HG03095 (cell line): ENCODE measurements around the gene SLC38A1.
"Not testable (repeated sequence)": the region's sequence is repeated elsewhere in the genome, so short reads cannot be mapped to it uniquely, and the experiment has no call there.

Experiments
- ATAC-seq: cut with Tn5 transposase; IDR thresholded peaks from one replicate; pipeline ENCODE4 v1.9.1; 2021; ENCODE audit warnings: moderate library complexity; ENCODE audit not compliant: unreplicated experiment

The SLC38A1 gene

GRCh38 chr12:46209914-46210872, 58.6 kb downstream of the SLC38A1 start:
- peak; percentile 45 for ATAC-seq

- no peak for ATAC-seq
Observed at GRCh38 chr12:46209170-46209569, 59.7 kb downstream of the SLC38A1 start.

- no peak for ATAC-seq
Observed at GRCh38 chr12:46208370-46208769, 60.5 kb downstream of the SLC38A1 start.

GRCh38 chr12:46207644-46208043, 61.2 kb downstream of the SLC38A1 start:
- no peak for ATAC-seq

- ATAC-seq: no peak
Observed at GRCh38 chr12:46206471-46206870, 62.4 kb downstream of the SLC38A1 start.

GRCh38 chr12:46205294-46205693, 63.5 kb downstream of the SLC38A1 start:
- ATAC-seq: no peak

- ATAC-seq: no peak
Observed at GRCh38 chr12:46201284-46201789, 67.5 kb downstream of the SLC38A1 start.

- no peak for ATAC-seq
Observed at GRCh38 chr12:46200551-46200950, 68.3 kb downstream of the SLC38A1 start.

- no peak for ATAC-seq
Observed at GRCh38 chr12:46198913-46199312, 69.9 kb downstream of the SLC38A1 start.

GRCh38 chr12:46197883-46198282, 71.0 kb downstream of the SLC38A1 start:
- ATAC-seq: no peak

- ATAC-seq: not testable (repeated sequence)
Observed at GRCh38 chr12:46190533-46190932, 78.3 kb downstream of the SLC38A1 start.

- no peak for ATAC-seq
Observed at GRCh38 chr12:46188170-46188569, 80.7 kb downstream of the SLC38A1 start.

- no peak for ATAC-seq
Observed at GRCh38 chr12:46187023-46187422, 81.8 kb downstream of the SLC38A1 start.

- no peak for ATAC-seq
Observed at GRCh38 chr12:46186088-46186487, 82.8 kb downstream of the SLC38A1 start.

- ATAC-seq: no peak
Observed at GRCh38 chr12:46185686-46186085, 83.2 kb downstream of the SLC38A1 start.

- no peak for ATAC-seq
Observed at GRCh38 chr12:46184798-46185595, 83.8 kb downstream of the SLC38A1 start.

- no peak for ATAC-seq
Observed at GRCh38 chr12:46183112-46183511, 85.7 kb downstream of the SLC38A1 start.

- no peak for ATAC-seq
Observed at GRCh38 chr12:46181465-46181864, 87.4 kb downstream of the SLC38A1 start.

GRCh38 chr12:46179693-46180452, 89.0 kb downstream of the SLC38A1 start:
- ATAC-seq: no peak

- no peak for ATAC-seq
Observed at GRCh38 chr12:46177837-46178608, 90.8 kb downstream of the SLC38A1 start.
